GM18499 (cell line): ENCODE measurements around the gene HECW1.
"Not testable (repeated sequence)": the region's sequence is repeated elsewhere in the genome, so short reads cannot be mapped to it uniquely, and the experiment has no call there.

Experiments used
- ATAC-seq: cut with Tn5 transposase; IDR thresholded peaks from one replicate; pipeline ENCODE4 v1.9.1; 2021; ENCODE audit warnings: moderate number of reproducible peaks; ENCODE audit not compliant: insufficient read depth, unreplicated experiment

HECW1 gene

GRCh38 chr7:43554423-43554822, 442.0 kb downstream of the HECW1 start:
- ATAC-seq = no peak

- ATAC-seq = no peak
Measured at GRCh38 chr7:43557831-43558495, 445.5 kb downstream of the HECW1 start.

- no peak for ATAC-seq
Measured at GRCh38 chr7:43559171-43559945, 446.9 kb downstream of the HECW1 start.

GRCh38 chr7:43559946-43560335, 447.5 kb downstream of the HECW1 start:
- no peak for ATAC-seq

GRCh38 chr7:43560742-43561330, 448.4 kb downstream of the HECW1 start:
- ATAC-seq = no peak

- no peak for ATAC-seq
Measured at GRCh38 chr7:43562383-43562782, 449.9 kb downstream of the HECW1 start.

- no peak for ATAC-seq
Measured at GRCh38 chr7:43565786-43566185, 453.3 kb downstream of the HECW1 start.

- ATAC-seq = no peak
Measured at GRCh38 chr7:43568529-43568928, 456.1 kb downstream of the HECW1 start.

- peak; percentile 66 for ATAC-seq
Measured at GRCh38 chr7:43569424-43569823, 457.0 kb downstream of the HECW1 start.

GRCh38 chr7:43570688-43571365, 458.4 kb downstream of the HECW1 start:
- ATAC-seq = no peak

- ATAC-seq = no peak
Measured at GRCh38 chr7:43572516-43573049, 460.1 kb downstream of the HECW1 start.

GRCh38 chr7:43573832-43574231, 461.4 kb downstream of the HECW1 start:
- ATAC-seq = not testable (repeated sequence)

- no peak for ATAC-seq
Measured at GRCh38 chr7:43575506-43575905, 463.1 kb downstream of the HECW1 start.

GRCh38 chr7:43576241-43576640, 463.8 kb downstream of the HECW1 start:
- no peak for ATAC-seq

- ATAC-seq = no peak
Measured at GRCh38 chr7:43577485-43577951, 465.1 kb downstream of the HECW1 start.

- peak; percentile 28 for ATAC-seq
Measured at GRCh38 chr7:43582503-43583423, 470.3 kb downstream of the HECW1 start, which contains the start of gene STK17A. TSS of gene STK17A (plus strand) at chr7:43583108. CDS start at chr7:43583244, 136 bp downstream.

- peak; percentile 0 for ATAC-seq
Measured at GRCh38 chr7:43583424-43584194, 471.2 kb downstream of the HECW1 start.

GRCh38 chr7:43584195-43584586, 471.7 kb downstream of the HECW1 start:
- ATAC-seq = no peak

- not testable (repeated sequence) for ATAC-seq
Measured at GRCh38 chr7:43584733-43585132, 472.3 kb downstream of the HECW1 start.
